GM15510 (cell line): ENCODE results near the gene SPRY4.

Experiments used
- POLR2A ChIP-seq: IDR thresholded peaks from 3 replicates; pipeline ENCODE4 v1.6.1; 2011; ENCODE audit warnings: borderline replicate concordance; ENCODE audit not compliant: insufficient read length; ENCODE audit errors: extremely low read depth

The SPRY4 gene

GRCh38 chr5:142307146-142307890 is 17.5 kb downstream of the SPRY4 start:
- TF ChIP-seq POLR2A, result no peak

- TF ChIP-seq POLR2A, result no peak
Measured at GRCh38 chr5:142306077-142306502, 18.7 kb downstream of the SPRY4 start.

GRCh38 chr5:142305211-142305610 is 19.6 kb downstream of the SPRY4 start:
- no peak for TF ChIP-seq POLR2A

DNA sequence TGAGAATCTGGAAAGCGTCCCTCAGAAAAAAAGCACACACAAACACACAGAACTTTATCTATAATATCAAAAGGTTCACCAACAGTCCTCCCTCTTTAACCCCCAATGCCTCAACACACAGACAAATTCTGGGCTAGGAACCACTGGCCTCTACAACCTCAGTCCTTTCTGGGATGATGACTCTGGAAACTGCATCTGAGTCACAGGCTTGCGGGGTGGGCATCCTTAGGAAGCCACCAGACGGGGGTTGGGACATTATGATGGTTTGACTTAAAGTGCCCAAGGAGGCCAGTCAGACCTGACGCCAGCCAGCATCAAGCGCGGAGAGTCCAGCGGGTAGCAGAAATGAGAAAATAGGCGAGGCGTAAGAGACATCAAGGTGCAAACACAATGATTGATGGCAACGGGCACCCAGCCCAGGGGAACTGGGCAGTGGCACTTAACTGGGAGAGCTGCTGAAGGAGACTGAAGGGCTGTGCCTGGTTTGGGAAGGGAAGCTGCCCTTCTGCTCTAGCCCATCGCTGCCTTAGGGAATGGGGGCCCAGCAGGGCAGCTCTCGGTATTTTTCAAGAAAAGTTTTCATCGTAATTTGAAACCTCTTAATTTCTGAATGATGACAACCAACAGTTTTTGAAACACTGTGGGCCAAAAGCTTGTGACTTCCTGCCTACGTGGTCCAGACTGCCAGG is 20.7 kb downstream of the SPRY4 start:
- no peak for TF ChIP-seq POLR2A

GRCh38 chr5:142303565-142303964 is 21.3 kb downstream of the SPRY4 start:
- no peak for TF ChIP-seq POLR2A

- no peak for TF ChIP-seq POLR2A
Measured at GRCh38 chr5:142301540-142301939, 23.3 kb downstream of the SPRY4 start.

GRCh38 chr5:142300677-142301076 is 24.1 kb downstream of the SPRY4 start:
- no peak for TF ChIP-seq POLR2A

- TF ChIP-seq POLR2A, result no peak
Measured at GRCh38 chr5:142298789-142299188, 26.0 kb downstream of the SPRY4 start.

GRCh38 chr5:142296914-142297417 is 27.9 kb downstream of the SPRY4 start:
- no peak for TF ChIP-seq POLR2A

DNA sequence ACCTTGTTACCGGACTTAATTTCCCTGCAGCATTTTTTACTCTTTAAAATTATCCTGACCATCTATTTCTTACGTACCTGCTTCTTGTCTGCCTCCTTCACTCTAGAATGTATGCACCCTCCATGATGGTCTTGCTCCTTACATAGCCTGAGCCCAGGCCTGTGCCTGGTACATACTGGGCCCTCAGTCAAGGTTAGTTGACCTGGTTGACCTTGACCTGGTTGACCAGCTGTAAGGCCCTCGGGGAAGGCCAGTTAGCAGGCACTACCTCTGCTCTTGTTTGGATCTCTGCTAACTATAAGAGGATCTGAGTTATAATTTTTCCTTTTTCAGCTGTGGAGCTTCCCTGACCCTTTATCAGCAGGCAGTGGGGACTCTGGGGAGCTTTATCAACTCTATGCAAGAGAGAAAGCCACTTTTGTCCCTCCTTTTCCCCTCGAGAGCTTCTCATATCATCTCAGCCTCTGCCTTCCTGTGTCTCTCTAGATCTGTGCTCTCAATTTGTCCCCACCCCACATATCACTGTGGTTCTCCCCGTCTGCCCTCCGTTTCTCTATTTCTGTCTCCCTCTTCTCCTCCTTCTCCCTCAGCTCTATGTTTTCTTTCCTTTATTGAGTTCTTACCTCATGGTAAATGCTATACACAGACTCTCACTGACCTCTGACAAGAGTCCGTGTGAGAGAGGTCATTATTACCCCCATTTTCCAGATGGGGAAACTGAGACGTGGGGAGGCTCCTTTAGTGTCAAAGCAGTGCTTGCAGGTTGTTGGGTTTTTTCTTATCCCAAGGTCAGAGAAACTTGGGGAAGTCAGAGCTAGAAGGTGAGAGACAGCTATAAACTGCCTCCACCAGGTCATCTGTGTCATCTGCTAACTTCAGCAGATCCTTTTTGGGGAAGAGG is 28.6 kb downstream of the SPRY4 start:
- TF ChIP-seq POLR2A, result no peak

GRCh38 chr5:142295084-142295758 is 29.6 kb downstream of the SPRY4 start:
- no peak for TF ChIP-seq POLR2A

GRCh38 chr5:142293486-142293885 is 31.3 kb downstream of the SPRY4 start:
- TF ChIP-seq POLR2A, result no peak

GRCh38 chr5:142292808-142293207 is 32.0 kb downstream of the SPRY4 start:
- TF ChIP-seq POLR2A, result no peak

DNA sequence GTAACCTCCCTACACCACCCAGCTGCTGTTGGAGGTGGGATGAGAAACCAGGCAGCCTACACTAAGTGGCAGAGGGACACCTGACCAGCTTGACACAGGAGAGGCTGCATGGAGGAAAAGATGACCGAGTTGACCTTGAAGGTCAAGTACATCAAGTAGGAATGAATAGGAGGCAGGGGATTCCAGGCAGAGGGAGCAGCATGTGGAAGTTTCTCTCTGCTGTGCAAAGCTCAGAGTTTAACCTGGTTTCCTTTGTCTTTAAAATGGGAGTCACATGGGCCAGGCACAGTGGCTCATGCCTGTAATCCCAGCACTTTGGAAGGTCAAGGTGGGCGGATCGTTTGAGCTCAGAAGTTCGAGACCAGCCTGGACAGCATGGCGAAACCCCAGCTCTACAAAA is 32.6 kb downstream of the SPRY4 start:
- TF ChIP-seq POLR2A, result no peak
